ENCODE measurements around the gene ZNF561. TPM values are rescaled to one million over a fixed set of nuclear protein-coding genes. Genes with fewer than 3 reads are reported as not detected.
A peak's percentile ranks its signal among the peaks of the same experiment; 100 is the strongest.
"Not testable (repeated sequence)": the region's sequence is repeated elsewhere in the genome, so short reads cannot be mapped to it uniquely, and the experiment has no call there.

The ZNF561 gene
- total and polyA plus RNA-seq, 7 experiments from 2014 or later = 17.0 to 72.5 (median 38.1) TPM

- peaks cover 13 to 31% (median 15%) of the 10 kb centered on the region in 7 donors for H3K4me1 Mint-ChIP-seq
- Histone ChIP-seq H3K4me1 (ENCODE audit: control insufficient read depth in 2 of 2, insufficient read depth in 2 of 2, low read length in 2 of 2) (peaks cover 7% of the 10 kb centered on the region in 2 donors), H3K4me3 (ENCODE audit: low read length) (no peak overlapping the region), H3K9me3 (ENCODE audit: control insufficient read depth in 2 of 3, low read length in 3 of 3) (no peaks in the 10 kb centered on the region), H3K27me3 (ENCODE audit: control insufficient read depth in 2 of 2, insufficient read depth in 2 of 2, low read length in 2 of 2) (no peaks in the 10 kb centered on the region), H3K36me3 (ENCODE audit: control insufficient read depth in 2 of 3, insufficient read depth in 3 of 3, low read length in 3 of 3) (peaks cover 0 to 8% (median 0%) of the 10 kb centered on the region in 3 experiments), H3K27ac (ENCODE audit: low read depth, low read length) (no peak overlapping the region)
- peak overlapping the region in 2 of 9 donors; percentile 1 for H3K27ac Mint-ChIP-seq
- peaks cover 0 to 15% (median 8%) of the 10 kb centered on the region in 5 donors for H3K36me3 Mint-ChIP-seq
- POLR2A ChIA-PET = interaction anchor here (0.7 kb wide), 2 partner anchors 47 to 176 kb away, joined by 3 read pairs; no protein-coding TSS in a partner anchor
- DNase-seq (peak; percentile 50 to 77 (median 67)), ATAC-seq (peak; percentile 82)
- H3K9me3 Mint-ChIP-seq = peaks cover 0 to 15% (median 4%) of the 10 kb centered on the region in 11 donors
- intact Hi-C loops (cut with micrococcal nuclease) = loop anchor here (1.0 kb wide), 5 partner anchors 35 to 450 kb away; partner anchors contain the start of genes ZNF561 (in 1 of the 2) and ZNF846 (in 1 of the 2)
- peaks cover 3 to 14% (median 14%) of the 10 kb centered on the region in 5 donors for H3K27me3 Mint-ChIP-seq
- peak overlapping the region in 3 of 10 donors; percentile 6 to 20 (median 6) for H3K4me3 Mint-ChIP-seq
- CTCF ChIA-PET = interaction anchor here (0.7 to 1.4 kb wide), 6 partner anchors 12 to 273 kb away, joined by 3 to 14 read pairs (median 3); no protein-coding TSS in a partner anchor
Measured at GRCh38 chr19:9586764-9587163, 34.3 kb downstream of the ZNF561 start.

- no peaks in the 10 kb centered on the region for H3K27me3 ChIP-seq (ENCODE audit: control insufficient read depth in 2 of 2, insufficient read depth in 2 of 2, low read length in 2 of 2)
- DNase-seq (peak; percentile 61 to 82 (median 74)), ATAC-seq (peak; percentile 87)
- peak within 1 kb of the TSS; percentile 97 for H3K27ac ChIP-seq (ENCODE audit: low read depth, low read length)
- peaks cover 0 to 24% (median 4%) of the 10 kb centered on the region in 3 experiments for H3K36me3 ChIP-seq (ENCODE audit: control insufficient read depth in 2 of 3, insufficient read depth in 3 of 3, low read length in 3 of 3)
- peaks cover 0 to 5% (median 4%) of the 10 kb centered on the region in 5 donors for H3K27me3 Mint-ChIP-seq
- peaks cover 21 to 54% (median 34%) of the 10 kb centered on the region in 7 donors for H3K4me1 Mint-ChIP-seq
- CTCF ChIA-PET = interaction anchor here (0.6 to 1.9 kb wide), 5 partner anchors 36 to 757 kb away, joined by 3 to 5 read pairs (median 3); no protein-coding TSS in a partner anchor
- H3K4me3 ChIP-seq (ENCODE audit: low read length) = peak within 1 kb of the TSS; percentile 98
- H3K36me3 Mint-ChIP-seq = peaks cover 0 to 38% (median 33%) of the 10 kb centered on the region in 5 donors
- peaks cover 7 to 15% of the 10 kb centered on the region in 2 donors for H3K4me1 ChIP-seq (ENCODE audit: control insufficient read depth in 2 of 2, insufficient read depth in 2 of 2, low read length in 2 of 2)
- intact Hi-C loops (cut with micrococcal nuclease) = loop anchor here (1.0 to 5.0 kb wide), 13 partner anchors 37 to 448 kb away; partner anchors contain the start of genes ZNF266 (in 2 of the 2), ZNF317 (in 2 of the 2), ZNF426 (in 2 of the 2) and ZNF699 (in 2 of the 2)
- peaks cover 0 to 14% (median 0%) of the 10 kb centered on the region in 3 experiments for H3K9me3 ChIP-seq (ENCODE audit: control insufficient read depth in 2 of 3, low read length in 3 of 3)
- POLR2A ChIA-PET = interaction anchor here (0.6 to 2.2 kb wide), 7 partner anchors 147 to 280 kb away, joined by 3 to 10 read pairs (median 5); partner anchors contain the start of genes UBL5, ZNF266 and ZNF846
- peak within 1 kb of the TSS; percentile 94 to 99 (median 95) for H3K27ac Mint-ChIP-seq
- peak within 1 kb of the TSS; percentile 91 to 99 (median 96) for H3K4me3 Mint-ChIP-seq
- peaks cover 0 to 38% (median 12%) of the 10 kb centered on the region in 11 donors for H3K9me3 Mint-ChIP-seq
Measured at GRCh38 chr19:9584073-9584833, 36.8 kb downstream of the ZNF561 start, which contains the start of gene ZNF121. Gene ZNF121 (minus strand): TSS chr19:9584504. CDS start chr19:9568097, 16,407 bp downstream.

- not testable (repeated sequence) for H3K27me3 ChIP-seq (ENCODE audit: control insufficient read depth in 2 of 2, insufficient read depth in 2 of 2, low read length in 2 of 2); ATAC-seq; DNase-seq; H3K27me3 Mint-ChIP-seq; H3K4me3 ChIP-seq (ENCODE audit: low read length)
- peaks cover 0 to 43% (median 4%) of the 10 kb centered on the region in 3 experiments for H3K36me3 ChIP-seq (ENCODE audit: control insufficient read depth in 2 of 3, insufficient read depth in 3 of 3, low read length in 3 of 3)
- peaks cover 0 to 27% (median 0%) of the 10 kb centered on the region in 3 experiments for H3K9me3 ChIP-seq (ENCODE audit: control insufficient read depth in 2 of 3, low read length in 3 of 3)
- H3K27ac Mint-ChIP-seq = peak overlapping the region in 8 of 9 donors; percentile 2 to 88 (median 73)
- H3K9me3 Mint-ChIP-seq = peaks cover 0 to 59% (median 27%) of the 10 kb centered on the region in 11 donors
- peak overlapping the region; percentile 27 for H3K27ac ChIP-seq (ENCODE audit: low read depth, low read length)
- H3K4me1 ChIP-seq (ENCODE audit: control insufficient read depth in 2 of 2, insufficient read depth in 2 of 2, low read length in 2 of 2) = peaks cover 7 to 15% of the 10 kb centered on the region in 2 donors
- intact Hi-C loops (cut with micrococcal nuclease) = loop anchor here (5.0 kb wide), 2 partner anchors 260 to 275 kb away; partner anchors contain the start of genes ZNF559 (in 1 of the 2) and ZNF699 (in 1 of the 2)
- H3K36me3 Mint-ChIP-seq = peaks cover 8 to 57% (median 46%) of the 10 kb centered on the region in 5 donors
- peak overlapping the region; percentile 58 to 86 (median 78) for H3K4me3 Mint-ChIP-seq
- peaks cover 29 to 63% (median 43%) of the 10 kb centered on the region in 7 donors for H3K4me1 Mint-ChIP-seq
- CTCF ChIA-PET = interaction anchor here (0.5 kb wide), 1 partner anchor 43 kb away, joined by 3 read pairs; no protein-coding TSS in a partner anchor
- POLR2A ChIA-PET = interaction anchor here (0.6 to 2.2 kb wide), 2 partner anchors 147 to 1023 kb away, joined by 4 to 10 read pairs; partner anchors contain the start of gene ZNF266
Measured at GRCh38 chr19:9582081-9582725, 38.8 kb downstream of the ZNF561 start.

DNA sequence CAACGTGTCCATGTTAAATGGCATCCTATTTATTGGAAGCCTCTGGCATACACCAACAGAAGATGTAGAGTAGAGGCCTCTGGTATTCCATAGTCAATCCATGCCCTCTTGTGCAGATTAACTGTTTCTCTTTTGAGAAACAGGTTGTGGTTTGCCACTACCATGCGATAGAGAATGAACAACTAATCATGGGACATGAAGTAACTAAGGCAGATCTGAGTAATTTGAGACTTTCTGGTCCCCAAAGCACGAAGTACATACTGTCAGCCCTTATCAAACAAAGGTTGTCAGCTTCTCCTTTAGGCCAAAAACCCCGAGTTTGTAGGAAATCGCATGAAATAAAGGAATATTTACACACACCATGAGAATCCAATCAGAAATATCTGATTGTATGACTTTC lies 40.3 kb downstream of the ZNF561 start:
- no peak overlapping the region for H3K4me3 ChIP-seq (ENCODE audit: low read length)
- Mint-ChIP-seq H3K4me1 (peaks cover 27 to 67% (median 46%) of the 10 kb centered on the region in 7 donors), H3K9me3 (peaks cover 0 to 73% (median 41%) of the 10 kb centered on the region in 11 donors), H3K27ac (peak overlapping the region in 3 of 9 donors; percentile 18 to 56 (median 32)), H3K36me3 (peaks cover 8 to 70% (median 60%) of the 10 kb centered on the region in 5 donors), H3K4me3 (peak overlapping the region in 4 of 10 donors; percentile 2 to 60 (median 38)), H3K27me3 (no peaks in the 10 kb centered on the region)
- CTCF ChIA-PET = no interaction called here
- POLR2A ChIA-PET = no interaction called here
- H3K36me3 ChIP-seq (ENCODE audit: control insufficient read depth in 2 of 3, insufficient read depth in 3 of 3, low read length in 3 of 3) = peaks cover 0 to 48% (median 4%) of the 10 kb centered on the region in 3 experiments
- peaks cover 4 to 42% (median 5%) of the 10 kb centered on the region in 3 experiments for H3K9me3 ChIP-seq (ENCODE audit: control insufficient read depth in 2 of 3, low read length in 3 of 3)
- DNase-seq = no peak
- no peaks in the 10 kb centered on the region for H3K27me3 ChIP-seq (ENCODE audit: control insufficient read depth in 2 of 2, insufficient read depth in 2 of 2, low read length in 2 of 2)
- intact Hi-C loops (cut with micrococcal nuclease) = loop anchor here (5.0 kb wide), 2 partner anchors 258 to 273 kb away; partner anchors contain the start of genes ZNF559 (in 1 of the 2) and ZNF699 (in 1 of the 2)
- ATAC-seq = no peak
- peaks cover 7 to 15% of the 10 kb centered on the region in 2 donors for H3K4me1 ChIP-seq (ENCODE audit: control insufficient read depth in 2 of 2, insufficient read depth in 2 of 2, low read length in 2 of 2)
- H3K27ac ChIP-seq (ENCODE audit: low read depth, low read length) = no peak overlapping the region

DNA sequence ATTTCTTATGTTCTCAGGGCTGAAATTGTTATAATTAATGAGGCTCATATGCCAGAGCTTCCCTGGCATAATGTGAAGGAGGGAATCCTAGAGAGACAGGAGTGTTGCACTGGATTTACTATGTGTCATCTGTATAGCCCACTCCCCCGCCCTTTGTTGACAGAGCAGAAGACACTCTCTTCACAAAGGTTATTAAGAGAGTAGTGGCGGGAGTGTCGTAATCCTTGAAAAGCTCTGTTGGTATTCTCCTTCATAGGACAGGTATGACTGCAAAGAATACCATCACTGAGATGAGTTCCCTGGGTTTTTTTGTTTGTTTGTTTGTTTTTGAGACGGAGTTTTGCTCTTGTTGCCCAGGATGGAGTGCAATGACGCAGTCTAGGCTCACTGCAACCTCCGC lies 50.8 kb downstream of the ZNF561 start:
- DNase-seq (no peak), ATAC-seq (no peak)
- H3K27me3 ChIP-seq (ENCODE audit: control insufficient read depth in 2 of 2, insufficient read depth in 2 of 2, low read length in 2 of 2) = no peaks in the 10 kb centered on the region
- Mint-ChIP-seq H3K36me3 (peaks cover 32 to 94% (median 71%) of the 10 kb centered on the region in 5 donors), H3K4me1 (peaks cover 0 to 19% (median 4%) of the 10 kb centered on the region in 7 donors), H3K4me3 (no peak overlapping the region), H3K27ac (no peak overlapping the region), H3K27me3 (no peaks in the 10 kb centered on the region), H3K9me3 (peaks cover 2 to 100% (median 77%) of the 10 kb centered on the region in 11 donors)
- no peaks in the 10 kb centered on the region for H3K4me1 ChIP-seq (ENCODE audit: control insufficient read depth in 2 of 2, insufficient read depth in 2 of 2, low read length in 2 of 2)
- ChIA-PET POLR2A (interaction anchor here (0.7 kb wide), 2 partner anchors 15 to 44 kb away, joined by 3 to 4 read pairs; no protein-coding TSS in a partner anchor), CTCF (interaction anchor here (0.6 kb wide), 1 partner anchor 116 kb away, joined by 3 read pairs; no protein-coding TSS in a partner anchor)
- peak overlapping the region; percentile 22 for H3K4me3 ChIP-seq (ENCODE audit: low read length)
- H3K36me3 ChIP-seq (ENCODE audit: control insufficient read depth in 2 of 3, insufficient read depth in 3 of 3, low read length in 3 of 3) = peaks cover 29 to 83% (median 39%) of the 10 kb centered on the region in 3 experiments
- peaks cover 23 to 92% (median 62%) of the 10 kb centered on the region in 3 experiments for H3K9me3 ChIP-seq (ENCODE audit: control insufficient read depth in 2 of 3, low read length in 3 of 3)
- H3K27ac ChIP-seq (ENCODE audit: low read depth, low read length) = no peak overlapping the region
- intact Hi-C loops (cut with micrococcal nuclease) = no loop called here
